Measurements from ENCODE around the gene EXOC8. TPM values are rescaled to one million over a fixed set of nuclear protein-coding genes. Genes with fewer than 3 reads are reported as not detected.

The EXOC8 gene
- total and polyA plus RNA-seq, 2 donors (not counting 1 experiment from before 2014, with no cell fraction given) = 10.0 to 32.6 TPM

DNA sequence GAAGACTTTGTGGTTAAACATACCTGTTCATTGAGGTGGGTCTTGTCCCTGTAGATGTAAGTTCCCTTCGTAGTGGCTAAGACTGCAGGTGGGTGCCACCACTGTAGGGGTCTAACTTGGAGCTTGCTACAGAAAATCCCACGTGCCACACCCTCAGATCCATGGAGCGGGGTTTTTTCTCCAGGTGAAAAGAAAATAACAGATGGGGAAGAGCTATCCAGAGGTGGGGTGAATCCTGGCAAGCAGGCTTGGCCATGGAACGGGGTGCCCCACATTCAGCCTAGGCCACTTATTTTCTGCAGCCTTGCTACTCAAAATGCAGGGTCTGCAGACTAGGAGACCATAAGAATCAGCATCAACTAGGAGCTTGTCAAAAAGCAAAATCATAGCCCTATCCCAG is 24.0 kb downstream of the EXOC8 start:
- Histone ChIP-seq H3K36me3 (replicated peaks in 1 of 2; ENCODE audit: control extremely low read depth in 1 of 2, control insufficient read depth in 1 of 2, extremely low read depth in 1 of 2, insufficient read depth in 2 of 2, low read length in 1 of 2) (no peaks in the 10 kb centered on the region), H3K9me3 (ENCODE audit: control extremely low read depth in 1 of 3, control insufficient read depth in 2 of 3, insufficient read depth in 1 of 3, low read length in 2 of 3) (peaks cover 0 to 7% (median 0%) of the 10 kb centered on the region in 3 donors), H3K79me2 (ENCODE audit: control insufficient read depth, insufficient read depth, low read length) (no peaks in the 10 kb centered on the region), H2AFZ (ENCODE audit: insufficient read depth, low read depth, low read length, poor library complexity, severe bottlenecking) (no peak overlapping the region), H4K20me1 (ENCODE audit: control insufficient read depth, insufficient read depth, low read length, poor library complexity, severe bottlenecking) (no peaks in the 10 kb centered on the region), H3K27me3 (replicated peaks in 1 of 4; ENCODE audit: control extremely low read depth in 1 of 4, control insufficient read depth in 3 of 4, insufficient read depth in 4 of 4, low read length in 3 of 4) (no peaks in the 10 kb centered on the region), H3K4me3 (ENCODE audit: control extremely low read depth in 1 of 5, extremely low read depth in 1 of 5, insufficient read depth in 1 of 5, low read depth in 2 of 5, low read length in 4 of 5) (no peak overlapping the region), H3K27ac (ENCODE audit: low read length in 2 of 2) (no peak overlapping the region), H3K4me2 (replicated peaks; ENCODE audit: low read depth, low read length, poor library complexity, severe bottlenecking) (no peak overlapping the region), H3K4me1 (ENCODE audit: control insufficient read depth in 2 of 2, insufficient read depth in 2 of 2, low read length in 2 of 2) (no peaks in the 10 kb centered on the region), H3K9ac (ENCODE audit: low read length) (no peak overlapping the region)
- 100% methylated on average over 3 of the region's 4 CpGs for WGBS (ENCODE audit: insufficient coverage)
- ChIA-PET POLR2A (no interaction called here), CTCF (interaction anchor here (1.0 kb wide), 1 partner anchor 10 kb away, joined by 3 read pairs; no protein-coding TSS in a partner anchor)
- Mint-ChIP-seq H3K4me1 (no peaks in the 10 kb centered on the region), H3K27me3 (no peaks in the 10 kb centered on the region), H3K9me3 (ENCODE audit: insufficient read depth) (no peaks in the 10 kb centered on the region), H3K27ac (no peak overlapping the region), H3K4me3 (no peak overlapping the region)
- no peak for ATAC-seq (ENCODE audit: low read depth)
- no peak for DNase-seq
- no peak for TF ChIP-seq EZH2 (IDR thresholded peaks at IDR 0.05; ENCODE audit: borderline replicate concordance, insufficient read depth, low read depth, low read length, poor library complexity, severe bottlenecking)
- TF ChIP-seq, protein P1, sequence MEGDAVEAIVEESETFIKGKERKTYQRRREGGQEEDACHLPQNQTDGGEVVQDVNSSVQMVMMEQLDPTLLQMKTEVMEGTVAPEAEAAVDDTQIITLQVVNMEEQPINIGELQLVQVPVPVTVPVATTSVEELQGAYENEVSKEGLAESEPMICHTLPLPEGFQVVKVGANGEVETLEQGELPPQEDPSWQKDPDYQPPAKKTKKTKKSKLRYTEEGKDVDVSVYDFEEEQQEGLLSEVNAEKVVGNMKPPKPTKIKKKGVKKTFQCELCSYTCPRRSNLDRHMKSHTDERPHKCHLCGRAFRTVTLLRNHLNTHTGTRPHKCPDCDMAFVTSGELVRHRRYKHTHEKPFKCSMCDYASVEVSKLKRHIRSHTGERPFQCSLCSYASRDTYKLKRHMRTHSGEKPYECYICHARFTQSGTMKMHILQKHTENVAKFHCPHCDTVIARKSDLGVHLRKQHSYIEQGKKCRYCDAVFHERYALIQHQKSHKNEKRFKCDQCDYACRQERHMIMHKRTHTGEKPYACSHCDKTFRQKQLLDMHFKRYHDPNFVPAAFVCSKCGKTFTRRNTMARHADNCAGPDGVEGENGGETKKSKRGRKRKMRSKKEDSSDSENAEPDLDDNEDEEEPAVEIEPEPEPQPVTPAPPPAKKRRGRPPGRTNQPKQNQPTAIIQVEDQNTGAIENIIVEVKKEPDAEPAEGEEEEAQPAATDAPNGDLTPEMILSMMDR (IDR thresholded peaks at IDR 0.05) = no peak
- intact Hi-C loops (cut with micrococcal nuclease) = no loop called here

DNA sequence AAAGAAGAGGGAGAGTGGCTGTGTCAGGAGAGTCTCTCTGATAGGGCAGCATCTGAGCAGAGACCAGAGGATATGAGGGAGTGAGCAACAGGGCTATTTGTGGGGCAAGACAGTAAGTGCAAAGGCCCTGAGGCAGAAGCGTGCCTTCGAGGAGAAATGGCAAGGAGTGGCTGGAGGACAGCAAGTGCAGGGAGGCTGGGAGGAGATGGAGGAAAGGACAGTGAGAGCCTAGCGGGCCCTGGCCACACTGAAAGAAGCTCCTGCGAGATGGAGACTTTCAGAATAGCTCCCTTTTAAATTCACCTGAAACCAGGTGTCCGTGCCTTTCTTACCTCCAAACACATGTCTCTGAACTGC is 25.2 kb downstream of the EXOC8 start:
- H3K9me3 Mint-ChIP-seq (ENCODE audit: insufficient read depth) = no peaks in the 10 kb centered on the region
- intact Hi-C loops (cut with micrococcal nuclease) = no loop called here
- 100% methylated on average over 2 of the region's 5 CpGs for WGBS (ENCODE audit: insufficient coverage)
- no peak overlapping the region for H3K4me3 Mint-ChIP-seq
- H3K27ac Mint-ChIP-seq = no peak overlapping the region
- H3K27me3 ChIP-seq (replicated peaks in 1 of 4; ENCODE audit: control extremely low read depth in 1 of 4, control insufficient read depth in 3 of 4, insufficient read depth in 4 of 4, low read length in 3 of 4) = no peaks in the 10 kb centered on the region
- no peaks in the 10 kb centered on the region for H4K20me1 ChIP-seq (ENCODE audit: control insufficient read depth, insufficient read depth, low read length, poor library complexity, severe bottlenecking)
- no peaks in the 10 kb centered on the region for H3K79me2 ChIP-seq (ENCODE audit: control insufficient read depth, insufficient read depth, low read length)
- H3K4me3 ChIP-seq (ENCODE audit: control extremely low read depth in 1 of 5, extremely low read depth in 1 of 5, insufficient read depth in 1 of 5, low read depth in 2 of 5, low read length in 4 of 5) = no peak overlapping the region
- no peaks in the 10 kb centered on the region for H3K36me3 ChIP-seq (replicated peaks in 1 of 2; ENCODE audit: control extremely low read depth in 1 of 2, control insufficient read depth in 1 of 2, extremely low read depth in 1 of 2, insufficient read depth in 2 of 2, low read length in 1 of 2)
- no peaks in the 10 kb centered on the region for H3K4me1 ChIP-seq (ENCODE audit: control insufficient read depth in 2 of 2, insufficient read depth in 2 of 2, low read length in 2 of 2)
- H3K4me2 ChIP-seq (replicated peaks; ENCODE audit: low read depth, low read length, poor library complexity, severe bottlenecking) = no peak overlapping the region
- H3K27me3 Mint-ChIP-seq = no peaks in the 10 kb centered on the region
- DNase-seq = no peak
- H3K4me1 Mint-ChIP-seq = no peaks in the 10 kb centered on the region
- H3K27ac ChIP-seq (ENCODE audit: low read length in 2 of 2) = no peak overlapping the region
- TF ChIP-seq, protein P1 (IDR thresholded peaks at IDR 0.05) = no peak
- TF ChIP-seq EZH2 (IDR thresholded peaks at IDR 0.05; ENCODE audit: borderline replicate concordance, insufficient read depth, low read depth, low read length, poor library complexity, severe bottlenecking) = no peak
- H2AFZ ChIP-seq (ENCODE audit: insufficient read depth, low read depth, low read length, poor library complexity, severe bottlenecking) = no peak overlapping the region
- ATAC-seq (ENCODE audit: low read depth) = no peak
- POLR2A ChIA-PET = no interaction called here
- H3K9me3 ChIP-seq (ENCODE audit: control extremely low read depth in 1 of 3, control insufficient read depth in 2 of 3, insufficient read depth in 1 of 3, low read length in 2 of 3) = peaks cover 0 to under 1% (median 0%) of the 10 kb centered on the region in 3 donors
- H3K9ac ChIP-seq (ENCODE audit: low read length) = no peak overlapping the region
- CTCF ChIA-PET = no interaction called here

Data from B cell (primary cell).